ENCODE measurements around the gene TCERG1L. TPM values are rescaled to one million over a fixed set of nuclear protein-coding genes. Genes with fewer than 3 reads are reported as not detected.

The TCERG1L gene
- polyA plus RNA-seq, 3 donors: not detected

DNA sequence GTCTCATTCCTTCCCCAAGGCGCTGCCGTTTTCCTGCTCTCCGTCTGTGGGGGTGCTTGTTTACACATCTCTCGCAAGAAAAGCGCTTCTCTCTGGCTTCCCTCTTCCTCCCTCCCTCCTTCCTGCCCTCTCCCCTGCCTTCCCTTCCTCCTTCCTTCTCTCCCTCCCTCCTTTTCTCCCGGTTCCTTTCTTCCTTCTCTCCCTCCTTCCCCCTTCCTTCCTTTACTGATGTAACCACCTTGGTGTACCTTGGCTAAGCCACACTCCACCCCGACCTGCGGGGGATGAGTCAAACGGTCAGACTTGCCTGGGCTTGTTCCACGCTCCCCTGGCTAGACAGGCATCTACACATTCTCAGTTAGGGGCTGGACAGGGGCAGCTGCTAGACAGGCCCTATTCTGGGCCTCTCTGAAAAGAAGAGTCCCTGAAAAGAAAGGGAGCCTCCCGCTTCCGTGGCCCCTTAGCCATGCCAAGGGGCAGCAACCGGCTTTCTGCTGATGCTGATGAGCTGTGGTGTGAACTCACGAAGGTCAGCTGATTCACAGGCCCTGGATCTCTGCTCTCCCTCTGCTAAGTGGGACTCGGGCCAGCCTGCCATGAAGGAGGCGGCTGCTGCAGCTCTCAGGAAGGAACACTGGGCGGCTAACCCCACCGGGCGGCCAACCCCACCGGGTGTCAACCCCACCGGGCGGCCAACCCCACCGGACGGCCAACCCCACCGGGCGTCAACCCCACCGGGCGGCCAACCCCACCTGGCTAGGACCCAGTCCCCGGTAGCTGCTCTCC, 216.8 kb downstream of the TCERG1L start:
- DNase-seq: no peak
- H3K27ac Mint-ChIP-seq: no peak overlapping the region
- intact Hi-C loops (cut with micrococcal nuclease): no loop called here
- no peaks in the 10 kb centered on the region for H3K27me3 ChIP-seq (ENCODE audit: control insufficient read depth in 2 of 2, insufficient read depth in 2 of 2, low read length in 2 of 2)
- H3K79me2 ChIP-seq (ENCODE audit: insufficient read depth, low read length): no peaks in the 10 kb centered on the region
- no peak overlapping the region for H2AFZ ChIP-seq (ENCODE audit: insufficient read depth, low read depth, low read length, poor library complexity, severe bottlenecking)
- H3K9me3 Mint-ChIP-seq: peaks cover 0 to 8% (median 0%) of the 10 kb centered on the region in 7 donors
- no peak overlapping the region for H3K4me3 ChIP-seq (replicated peaks in 1 of 3; ENCODE audit: low read depth in 2 of 3, low read length in 3 of 3)
- no peaks in the 10 kb centered on the region for H3K36me3 ChIP-seq (replicated peaks in 1 of 2; ENCODE audit: control insufficient read depth in 1 of 2, insufficient read depth in 2 of 2, low read length in 2 of 2)
- no peaks in the 10 kb centered on the region for H3K4me1 ChIP-seq (ENCODE audit: control insufficient read depth in 1 of 2, insufficient read depth in 2 of 2, low read length in 2 of 2)
- no peak overlapping the region for H3K27ac ChIP-seq (ENCODE audit: low read depth in 1 of 2, low read length in 2 of 2)
- H3K27me3 Mint-ChIP-seq (ENCODE audit: low read depth in 3 of 3): peaks cover 0 to 7% (median 2%) of the 10 kb centered on the region in 3 donors
- TF ChIP-seq, protein P1, sequence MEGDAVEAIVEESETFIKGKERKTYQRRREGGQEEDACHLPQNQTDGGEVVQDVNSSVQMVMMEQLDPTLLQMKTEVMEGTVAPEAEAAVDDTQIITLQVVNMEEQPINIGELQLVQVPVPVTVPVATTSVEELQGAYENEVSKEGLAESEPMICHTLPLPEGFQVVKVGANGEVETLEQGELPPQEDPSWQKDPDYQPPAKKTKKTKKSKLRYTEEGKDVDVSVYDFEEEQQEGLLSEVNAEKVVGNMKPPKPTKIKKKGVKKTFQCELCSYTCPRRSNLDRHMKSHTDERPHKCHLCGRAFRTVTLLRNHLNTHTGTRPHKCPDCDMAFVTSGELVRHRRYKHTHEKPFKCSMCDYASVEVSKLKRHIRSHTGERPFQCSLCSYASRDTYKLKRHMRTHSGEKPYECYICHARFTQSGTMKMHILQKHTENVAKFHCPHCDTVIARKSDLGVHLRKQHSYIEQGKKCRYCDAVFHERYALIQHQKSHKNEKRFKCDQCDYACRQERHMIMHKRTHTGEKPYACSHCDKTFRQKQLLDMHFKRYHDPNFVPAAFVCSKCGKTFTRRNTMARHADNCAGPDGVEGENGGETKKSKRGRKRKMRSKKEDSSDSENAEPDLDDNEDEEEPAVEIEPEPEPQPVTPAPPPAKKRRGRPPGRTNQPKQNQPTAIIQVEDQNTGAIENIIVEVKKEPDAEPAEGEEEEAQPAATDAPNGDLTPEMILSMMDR (IDR thresholded peaks at IDR 0.05): no peak
- no peak overlapping the region for H3K4me2 ChIP-seq (replicated peaks; ENCODE audit: extremely low read depth, low read length, poor library complexity, severe bottlenecking)
- no peaks in the 10 kb centered on the region for H3K4me1 Mint-ChIP-seq
- H3K9me3 ChIP-seq (replicated peaks in 1 of 2; ENCODE audit: control insufficient read depth in 1 of 2, insufficient read depth in 1 of 2, low read length in 2 of 2): no peaks in the 10 kb centered on the region
- H4K20me1 ChIP-seq (ENCODE audit: insufficient read depth, low read length): no peaks in the 10 kb centered on the region
- no peaks in the 10 kb centered on the region for H3K36me3 Mint-ChIP-seq
- no peak overlapping the region for H3K4me3 Mint-ChIP-seq
- WGBS (ENCODE audit: insufficient coverage): 78% methylated on average over 20 of the region's 29 CpGs
- no peak overlapping the region for H3K9ac ChIP-seq (ENCODE audit: insufficient read depth, low read length, poor library complexity, severe bottlenecking)

DNA sequence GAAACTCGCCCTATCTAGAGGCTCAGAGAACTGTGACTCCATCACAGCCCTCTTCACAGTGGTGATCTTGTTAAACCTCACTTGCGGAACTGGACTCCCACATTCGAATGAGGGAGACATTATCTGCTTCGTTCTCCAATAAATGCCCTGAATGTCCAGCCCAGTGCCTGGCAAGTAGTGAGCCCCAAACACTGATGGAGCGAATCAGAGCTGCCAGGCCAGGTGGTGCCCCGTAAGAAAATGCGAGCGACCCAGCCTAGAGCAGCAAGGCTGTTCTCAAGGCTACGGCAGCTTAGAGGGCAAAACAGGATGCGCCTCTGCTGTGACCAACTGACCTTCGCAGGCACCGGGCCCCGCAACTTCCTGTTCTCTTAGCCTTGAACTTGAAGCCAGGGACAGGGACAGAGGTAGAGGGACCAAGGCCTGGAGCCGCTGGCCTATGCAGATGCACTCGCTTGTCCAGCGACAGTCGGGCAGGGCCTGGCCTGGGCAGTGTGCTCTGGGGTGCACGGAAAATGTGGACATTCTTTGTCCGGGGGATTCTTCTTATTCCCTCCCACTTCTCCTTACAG, 217.6 kb downstream of the TCERG1L start:
- peaks cover 0 to 7% (median 2%) of the 10 kb centered on the region in 3 donors for H3K27me3 Mint-ChIP-seq (ENCODE audit: low read depth in 3 of 3)
- H3K4me2 ChIP-seq (replicated peaks; ENCODE audit: extremely low read depth, low read length, poor library complexity, severe bottlenecking): no peak overlapping the region
- H3K4me3 Mint-ChIP-seq: no peak overlapping the region
- no peaks in the 10 kb centered on the region for H3K9me3 ChIP-seq (replicated peaks in 1 of 2; ENCODE audit: control insufficient read depth in 1 of 2, insufficient read depth in 1 of 2, low read length in 2 of 2)
- H3K9me3 Mint-ChIP-seq: peaks cover 0 to 8% (median 3%) of the 10 kb centered on the region in 7 donors
- no peaks in the 10 kb centered on the region for H3K79me2 ChIP-seq (ENCODE audit: insufficient read depth, low read length)
- no peak overlapping the region for H3K9ac ChIP-seq (ENCODE audit: insufficient read depth, low read length, poor library complexity, severe bottlenecking)
- H3K36me3 Mint-ChIP-seq: no peaks in the 10 kb centered on the region
- no peak overlapping the region for H3K27ac Mint-ChIP-seq
- no peaks in the 10 kb centered on the region for H4K20me1 ChIP-seq (ENCODE audit: insufficient read depth, low read length)
- H3K27ac ChIP-seq (ENCODE audit: low read depth in 1 of 2, low read length in 2 of 2): no peak overlapping the region
- H3K4me3 ChIP-seq (replicated peaks in 1 of 3; ENCODE audit: low read depth in 2 of 3, low read length in 3 of 3): no peak overlapping the region
- TF ChIP-seq, protein P1 (IDR thresholded peaks at IDR 0.05): no peak
- H3K4me1 Mint-ChIP-seq: no peaks in the 10 kb centered on the region
- H3K4me1 ChIP-seq (ENCODE audit: control insufficient read depth in 1 of 2, insufficient read depth in 2 of 2, low read length in 2 of 2): no peaks in the 10 kb centered on the region
- H3K27me3 ChIP-seq (ENCODE audit: control insufficient read depth in 2 of 2, insufficient read depth in 2 of 2, low read length in 2 of 2): no peaks in the 10 kb centered on the region
- no peaks in the 10 kb centered on the region for H3K36me3 ChIP-seq (replicated peaks in 1 of 2; ENCODE audit: control insufficient read depth in 1 of 2, insufficient read depth in 2 of 2, low read length in 2 of 2)
- DNase-seq: no peak
- intact Hi-C loops (cut with micrococcal nuclease): no loop called here
- H2AFZ ChIP-seq (ENCODE audit: insufficient read depth, low read depth, low read length, poor library complexity, severe bottlenecking): no peak overlapping the region
- WGBS (ENCODE audit: insufficient coverage): 82% methylated on average over 17 of the region's 19 CpGs
